Fibroblast of the aortic adventitia (primary cell): Measurements from ENCODE around the gene CROT. TPM values are rescaled to one million over a fixed set of nuclear protein-coding genes. Genes with fewer than 3 reads are reported as not detected.
"Not testable (repeated sequence)": the region's sequence is repeated elsewhere in the genome, so short reads cannot be mapped to it uniquely, and the experiment has no call there.

Source experiments
- DNase-seq: peaks from one replicate; pipeline ENCODE4 v3.0.0-alpha.2; 2010; ENCODE audit warnings: low read depth
- H3K4me3 ChIP-seq: 2 replicates; pipeline ENCODE4 v1.5.1; 2011; ENCODE audit warnings: low read depth, mild to moderate bottlenecking, control low read depth, low read length, moderate library complexity
- CTCF ChIP-seq: IDR thresholded peaks from 2 replicates; pipeline ENCODE4 v1.5.1; 2011; ENCODE audit warnings: mild to moderate bottlenecking, low read length, control low read depth, inconsistent platforms; ENCODE audit not compliant: insufficient read depth
- total RNA-seq: library from RNA; depleted of rRNA; stranded (reverse); fragments of >200 nt; gene quantifications from 2 replicates; pipeline ENCODE4 v1.2.3, GENCODE V29; 2012; ENCODE audit warnings: low replicate concordance

CROT gene
- total RNA-seq, 1 donor = 25.9 TPM

GRCh38 chr7:87317691-87318245, 27.7 kb upstream of the CROT start:
- H3K4me3 ChIP-seq = no peak overlapping the region
- no peak for TF ChIP-seq CTCF
- DNase-seq = no peak

- peak; percentile 7 for TF ChIP-seq CTCF
- H3K4me3 ChIP-seq = no peak overlapping the region
- DNase-seq = no peak
Measured at GRCh38 chr7:87318741-87319140, 26.7 kb upstream of the CROT start.

- not testable (repeated sequence) for DNase-seq, H3K4me3 ChIP-seq
Measured at GRCh38 chr7:87319154-87319581, 26.3 kb upstream of the CROT start.

GRCh38 chr7:87322912-87323311, 22.6 kb upstream of the CROT start:
- no peak for TF ChIP-seq CTCF
- H3K4me3 ChIP-seq = no peak overlapping the region

GRCh38 chr7:87325576-87326370, 19.7 kb upstream of the CROT start:
- no peak for DNase-seq
- H3K4me3 ChIP-seq = no peak overlapping the region

More at GRCh38 chr7:87322912-87323311, 22.6 kb upstream of the CROT start:
- DNase-seq = no peak

GRCh38 chr7:87328281-87328680, 17.2 kb upstream of the CROT start:
- no peak for TF ChIP-seq CTCF
- no peak overlapping the region for H3K4me3 ChIP-seq
- DNase-seq = peak; percentile 54

More at GRCh38 chr7:87325576-87326370, 19.7 kb upstream of the CROT start:
- TF ChIP-seq CTCF = no peak

GRCh38 chr7:87330316-87330715, 15.1 kb upstream of the CROT start:
- H3K4me3 ChIP-seq = no peak overlapping the region
- TF ChIP-seq CTCF = no peak
- DNase-seq = no peak
